Memory B cell (primary cell): ENCODE data around the gene SINHCAF.
A peak's percentile ranks its signal among the peaks of the same experiment; 100 is the strongest.

ENCODE experiments used
- ATAC-seq: fragments of 150-1000 bp; cut with Tn5 transposase; 2 replicates; pipeline ENCODE4 v1.10.0; 2021; ENCODE audit warnings: low read depth, mild to moderate bottlenecking, moderate library complexity
- DNase-seq, 2 donors: peaks; one replicate each; pipeline ENCODE4 v3.0.0; 2022; ENCODE audit warnings: low spot score in 2 of 2
- H3K27ac Mint-ChIP-seq: one replicate; pipeline ENCODE4 v1.8.0; 2022; ENCODE audit warnings: mild to moderate bottlenecking, moderate library complexity, mixed read lengths
- H3K27me3 Mint-ChIP-seq: one replicate; pipeline ENCODE4 v1.8.0; 2022; ENCODE audit warnings: mixed read lengths
- H3K36me3 Mint-ChIP-seq: one replicate; pipeline ENCODE4 v1.8.0; 2022; ENCODE audit warnings: mild to moderate bottlenecking, mixed read lengths
- H3K4me1 Mint-ChIP-seq: one replicate; pipeline ENCODE4 v1.8.0; 2022; ENCODE audit warnings: mixed read lengths
- H3K4me3 Mint-ChIP-seq: one replicate; pipeline ENCODE4 v1.8.0; 2022; ENCODE audit warnings: mild to moderate bottlenecking, moderate library complexity, mixed read lengths
- H3K9me3 Mint-ChIP-seq: one replicate; pipeline ENCODE4 v1.8.0; 2022; ENCODE audit warnings: mixed read lengths

SINHCAF gene

DNA sequence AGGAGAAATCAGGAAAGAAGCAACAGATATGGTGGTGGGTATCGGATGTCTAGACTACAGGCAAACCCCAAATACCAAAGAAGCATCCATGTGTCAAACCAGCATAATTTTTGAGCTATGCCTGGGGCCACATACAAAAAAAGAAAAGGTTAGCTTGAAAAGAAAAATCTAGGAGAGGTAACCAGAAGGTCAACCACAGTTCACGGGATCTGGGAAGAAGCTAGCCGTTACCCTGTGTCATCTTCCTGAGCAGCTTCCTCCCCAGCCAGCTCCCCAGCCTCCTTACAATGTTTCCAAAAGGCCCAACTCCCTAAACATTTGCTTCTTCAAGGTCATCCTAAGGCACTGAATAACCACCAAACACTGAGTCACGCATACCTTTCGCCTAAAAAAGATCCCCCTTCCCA lies 3.1 kb downstream of the SINHCAF start:
- Mint-ChIP-seq H3K9me3 (no peaks in the 10 kb centered on the region), H3K36me3 (no peaks in the 10 kb centered on the region), H3K4me1 (peaks cover 32% of the 10 kb centered on the region), H3K27ac (peak overlapping the region; percentile 86), H3K27me3 (no peaks in the 10 kb centered on the region), H3K4me3 (peak overlapping the region; percentile 86)
- no peak for DNase-seq
- ATAC-seq = no peak

DNA sequence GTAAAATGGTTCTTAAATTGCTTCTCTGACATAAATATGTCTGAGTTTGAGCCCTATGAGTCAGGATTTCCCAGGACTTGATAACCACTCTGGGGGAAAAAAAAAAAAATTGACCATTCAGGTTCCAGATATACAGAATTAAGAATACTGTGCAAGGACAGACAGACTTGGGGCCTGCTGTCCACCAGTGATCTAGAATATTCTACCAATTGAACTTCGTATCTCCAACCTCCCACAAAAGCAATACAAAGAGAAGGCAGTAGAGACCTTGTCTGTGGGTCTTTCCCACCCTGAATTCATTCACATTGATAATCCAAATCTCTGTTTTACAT lies 4.1 kb downstream of the SINHCAF start:
- Mint-ChIP-seq H3K4me1 (peaks cover 36% of the 10 kb centered on the region), H3K36me3 (no peaks in the 10 kb centered on the region), H3K4me3 (peak overlapping the region; percentile 51), H3K27ac (peak overlapping the region; percentile 86), H3K9me3 (no peaks in the 10 kb centered on the region), H3K27me3 (no peaks in the 10 kb centered on the region)
- no peak for ATAC-seq
- no peak for DNase-seq

DNA sequence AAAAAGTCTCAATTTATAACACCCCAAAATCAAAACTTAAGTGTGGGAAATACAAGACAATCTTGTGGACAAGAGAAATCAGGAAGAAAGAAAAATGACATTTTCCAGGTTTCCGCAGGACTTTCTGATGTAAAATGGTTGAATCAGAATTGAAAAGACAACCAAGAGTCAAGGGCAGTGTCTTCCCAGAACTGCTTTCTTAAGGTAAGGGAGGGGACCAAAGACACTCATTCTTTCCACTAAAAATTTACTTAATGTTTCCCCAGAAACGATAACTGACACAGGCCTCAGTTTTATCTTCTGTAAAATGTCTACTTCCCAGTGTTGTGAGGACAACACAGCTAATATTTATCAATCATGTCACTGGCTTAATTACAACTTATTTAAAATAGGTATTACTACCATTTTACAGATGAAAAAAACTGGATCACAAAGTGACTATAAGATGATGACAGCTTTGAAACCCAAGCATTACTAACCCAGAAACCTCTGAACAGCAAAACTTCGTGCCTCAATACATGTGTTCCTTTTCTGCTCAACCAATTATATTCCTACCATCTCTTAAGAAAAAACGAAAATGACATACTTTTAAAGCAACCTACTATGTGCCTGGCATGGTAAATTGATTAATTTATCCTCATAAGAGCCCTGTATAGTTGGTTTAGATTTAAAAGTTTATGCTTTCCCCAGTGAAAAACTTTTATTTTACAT lies 4.6 kb downstream of the SINHCAF start:
- Mint-ChIP-seq H3K36me3 (no peaks in the 10 kb centered on the region), H3K27ac (peak overlapping the region; percentile 86), H3K27me3 (no peaks in the 10 kb centered on the region), H3K4me1 (peaks cover 34% of the 10 kb centered on the region), H3K4me3 (peak overlapping the region; percentile 51), H3K9me3 (no peaks in the 10 kb centered on the region)
- DNase-seq (no peak), ATAC-seq (no peak)

DNA sequence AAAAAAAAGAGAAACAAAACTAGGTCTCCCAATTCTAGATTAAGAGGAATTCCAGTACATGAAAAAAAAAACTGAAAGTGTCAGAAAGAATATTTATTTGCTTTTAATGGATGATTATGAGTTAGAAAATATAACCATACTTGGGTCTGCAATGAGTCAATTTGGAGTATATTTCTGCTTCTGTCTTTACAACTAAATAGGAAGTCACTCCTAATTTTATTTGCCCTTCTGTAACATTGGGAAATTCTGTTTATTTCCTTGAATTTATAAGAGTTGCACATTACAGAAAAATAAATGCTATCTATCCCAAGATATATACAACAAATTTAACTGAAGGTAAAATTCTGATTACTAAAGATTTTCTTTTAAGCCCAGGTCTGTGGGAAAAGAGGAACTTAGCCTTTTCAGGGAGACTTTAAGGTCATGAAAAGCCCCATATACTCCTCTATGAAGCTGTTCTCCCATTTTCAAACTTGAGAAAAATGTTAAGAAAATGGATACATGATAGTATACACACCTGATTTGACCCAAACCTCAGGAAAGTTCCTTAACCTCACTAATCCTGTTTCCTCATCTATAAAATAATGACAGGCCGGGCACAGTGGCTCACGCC lies 7.2 kb downstream of the SINHCAF start:
- Mint-ChIP-seq H3K27ac (peak overlapping the region; percentile 86), H3K27me3 (no peaks in the 10 kb centered on the region), H3K36me3 (peaks cover 3% of the 10 kb centered on the region), H3K4me1 (peaks cover 42% of the 10 kb centered on the region), H3K4me3 (peak overlapping the region; percentile 54), H3K9me3 (no peaks in the 10 kb centered on the region)
- ATAC-seq (no peak), DNase-seq (no peak)

DNA sequence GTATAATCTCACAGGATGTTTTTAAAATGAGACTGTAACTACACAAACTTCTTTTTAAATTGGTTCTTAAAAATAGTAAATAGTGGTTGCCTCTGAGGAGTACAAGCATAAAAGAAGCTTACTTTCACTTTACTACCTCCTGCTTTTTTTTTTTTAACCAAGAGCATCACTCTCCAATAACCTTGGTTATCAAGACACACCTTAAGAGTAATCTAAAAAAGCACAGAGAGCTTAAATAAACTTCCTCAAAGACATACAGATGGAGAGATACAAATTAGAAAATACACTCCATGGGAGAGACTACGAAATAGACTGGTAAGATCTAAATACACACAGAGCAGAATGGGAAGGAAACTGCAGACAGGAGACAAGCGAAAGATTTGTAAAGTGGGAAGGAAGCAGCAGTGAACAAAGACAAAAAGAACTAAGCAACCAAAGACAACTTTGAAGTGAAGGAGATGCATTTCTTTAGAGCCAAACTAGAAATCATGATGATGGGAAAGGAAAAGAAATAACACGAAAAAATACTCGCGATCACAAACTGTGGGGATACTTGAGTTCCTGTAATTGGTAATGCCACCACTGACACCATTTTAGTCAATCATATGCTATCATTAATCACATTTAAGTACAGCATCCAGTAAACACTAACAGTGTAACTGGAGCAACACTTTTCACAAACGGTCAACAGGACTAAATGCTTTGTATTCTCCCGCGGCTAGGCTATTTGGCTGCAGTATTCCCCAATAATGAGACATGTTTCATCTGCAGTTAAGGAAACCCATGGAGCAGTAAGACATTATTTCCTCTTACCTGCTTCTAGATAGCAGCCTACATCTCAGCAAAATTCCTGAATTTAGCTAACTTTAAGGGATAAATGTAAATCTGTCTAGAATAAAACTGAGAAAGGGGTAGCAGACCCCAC lies 8.2 kb downstream of the SINHCAF start:
- peaks cover 3% of the 10 kb centered on the region for H3K36me3 Mint-ChIP-seq
- no peak for DNase-seq
- no peaks in the 10 kb centered on the region for H3K9me3 Mint-ChIP-seq
- peak overlapping the region; percentile 86 for H3K27ac Mint-ChIP-seq
- ATAC-seq = peak; percentile 57
- H3K4me3 Mint-ChIP-seq = peak overlapping the region; percentile 92
- H3K4me1 Mint-ChIP-seq = peaks cover 39% of the 10 kb centered on the region
- H3K27me3 Mint-ChIP-seq = no peaks in the 10 kb centered on the region

DNA sequence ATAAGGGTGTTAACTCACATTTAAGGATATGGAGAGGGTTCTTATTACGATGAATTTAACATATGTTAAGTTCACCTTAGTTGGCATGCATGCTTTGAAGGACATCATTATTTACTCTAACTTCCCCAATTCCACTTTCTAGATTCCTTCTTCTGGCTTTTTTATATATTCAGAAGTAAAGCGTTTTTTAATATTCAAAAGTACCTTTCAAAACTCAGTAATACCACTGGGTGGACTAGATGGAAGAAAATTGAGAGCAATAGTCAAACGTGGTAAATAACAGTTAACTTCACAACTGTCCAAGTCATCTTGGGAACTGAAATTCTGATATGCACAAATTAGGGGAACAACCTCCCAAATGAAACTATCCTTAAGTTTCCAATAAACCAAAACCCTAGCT lies 9.1 kb downstream of the SINHCAF start:
- Mint-ChIP-seq H3K27ac (peak overlapping the region; percentile 86), H3K27me3 (no peaks in the 10 kb centered on the region), H3K9me3 (no peaks in the 10 kb centered on the region), H3K36me3 (peaks cover 9% of the 10 kb centered on the region), H3K4me1 (peaks cover 38% of the 10 kb centered on the region), H3K4me3 (peak overlapping the region; percentile 92)
- DNase-seq (no peak), ATAC-seq (peak; percentile 44)

DNA sequence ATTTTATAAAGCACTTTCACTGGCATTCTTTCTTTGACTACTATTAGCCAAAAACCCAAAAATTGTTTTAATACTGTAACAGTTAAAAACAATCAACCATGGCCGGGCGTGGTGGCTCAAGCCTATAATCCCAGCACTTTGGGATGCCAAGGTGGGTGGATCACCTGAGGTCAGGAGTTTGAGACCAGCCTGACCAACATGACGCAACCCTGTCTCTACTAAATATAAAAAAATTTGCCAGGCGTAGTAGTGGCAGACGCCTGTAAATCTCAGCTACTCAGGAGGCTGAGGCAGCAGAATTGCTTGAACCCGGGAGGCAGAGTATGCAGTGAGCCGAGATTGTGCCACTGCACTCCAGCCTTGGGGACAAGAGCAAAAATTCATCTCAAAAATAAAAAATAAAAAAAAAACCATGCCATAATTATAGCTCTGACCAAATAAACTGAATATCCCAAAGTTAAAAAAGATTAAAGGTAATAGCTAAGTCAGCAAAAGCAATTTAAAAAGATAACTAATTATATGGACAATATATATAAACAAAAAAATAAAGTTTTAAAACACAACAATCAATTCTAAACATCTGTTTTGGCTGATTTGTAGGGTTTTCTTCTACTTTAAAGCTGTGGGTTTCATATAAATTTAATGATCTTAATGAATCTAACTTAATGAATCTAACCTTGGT lies 10.0 kb downstream of the SINHCAF start:
- H3K4me3 Mint-ChIP-seq = no peak overlapping the region
- no peak for ATAC-seq
- peaks cover 39% of the 10 kb centered on the region for H3K4me1 Mint-ChIP-seq
- peaks cover 11% of the 10 kb centered on the region for H3K36me3 Mint-ChIP-seq
- no peak overlapping the region for H3K27ac Mint-ChIP-seq
- no peak for DNase-seq
- H3K27me3 Mint-ChIP-seq = no peaks in the 10 kb centered on the region
- H3K9me3 Mint-ChIP-seq = no peaks in the 10 kb centered on the region

DNA sequence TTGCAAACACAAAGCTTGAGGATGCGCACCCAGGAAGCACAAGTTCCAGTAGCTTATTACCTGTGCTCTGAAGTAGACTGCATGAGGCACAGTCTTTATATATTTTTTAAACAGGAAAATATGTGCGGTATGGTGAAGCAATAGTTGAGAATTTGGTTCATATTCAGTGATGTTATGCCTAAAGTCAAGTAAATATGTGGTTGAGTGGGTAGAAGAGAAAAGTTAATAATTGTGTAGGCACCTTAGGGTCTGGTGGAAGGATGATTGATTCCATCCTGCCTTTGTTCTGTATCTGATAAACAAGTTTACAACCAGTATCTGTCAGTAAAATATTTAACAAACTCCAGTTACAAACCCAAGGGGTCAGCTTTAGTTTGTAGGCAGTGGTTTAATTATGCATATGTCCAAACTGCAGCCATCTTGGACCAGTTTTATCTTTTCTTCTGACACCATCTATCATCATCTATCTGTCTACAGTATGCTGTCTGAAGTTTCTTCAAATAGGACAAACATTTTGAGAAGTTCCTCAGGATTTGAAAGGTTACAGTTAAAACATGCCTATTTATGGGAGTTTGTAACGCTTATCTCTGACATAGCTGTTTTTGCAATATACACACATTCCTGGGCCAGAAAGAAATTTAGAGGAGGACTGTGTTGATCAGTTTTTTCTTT lies 10.8 kb downstream of the SINHCAF start:
- H3K27me3 Mint-ChIP-seq = no peaks in the 10 kb centered on the region
- peaks cover 14% of the 10 kb centered on the region for H3K36me3 Mint-ChIP-seq
- no peaks in the 10 kb centered on the region for H3K9me3 Mint-ChIP-seq
- H3K4me1 Mint-ChIP-seq = peaks cover 41% of the 10 kb centered on the region
- H3K27ac Mint-ChIP-seq = peak overlapping the region; percentile 83
- H3K4me3 Mint-ChIP-seq = no peak overlapping the region
- ATAC-seq (no peak), DNase-seq (no peak)

DNA sequence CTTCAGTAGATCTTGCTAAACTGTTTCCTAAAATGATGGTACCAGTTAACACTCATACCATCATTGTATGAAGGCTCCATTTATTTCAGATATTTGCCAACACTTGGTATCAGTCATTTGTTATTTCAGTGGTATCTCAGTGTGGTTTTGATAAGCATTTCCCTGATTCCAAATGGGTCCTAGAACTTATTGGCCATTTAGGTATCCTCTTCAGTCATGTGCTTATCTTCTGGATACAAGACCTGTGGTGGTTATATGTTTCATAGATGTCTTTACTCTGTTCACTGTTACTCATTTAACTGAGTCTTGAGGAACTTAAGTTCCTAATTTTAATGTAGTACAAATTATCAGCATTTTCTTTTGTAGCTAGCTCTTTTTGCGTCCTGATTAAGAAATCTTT lies 13.5 kb downstream of the SINHCAF start:
- H3K4me1 Mint-ChIP-seq = peaks cover 30% of the 10 kb centered on the region
- no peaks in the 10 kb centered on the region for H3K9me3 Mint-ChIP-seq
- no peak overlapping the region for H3K27ac Mint-ChIP-seq
- no peak for DNase-seq
- no peak overlapping the region for H3K4me3 Mint-ChIP-seq
- H3K27me3 Mint-ChIP-seq = no peaks in the 10 kb centered on the region
- peaks cover 18% of the 10 kb centered on the region for H3K36me3 Mint-ChIP-seq
- ATAC-seq = no peak

DNA sequence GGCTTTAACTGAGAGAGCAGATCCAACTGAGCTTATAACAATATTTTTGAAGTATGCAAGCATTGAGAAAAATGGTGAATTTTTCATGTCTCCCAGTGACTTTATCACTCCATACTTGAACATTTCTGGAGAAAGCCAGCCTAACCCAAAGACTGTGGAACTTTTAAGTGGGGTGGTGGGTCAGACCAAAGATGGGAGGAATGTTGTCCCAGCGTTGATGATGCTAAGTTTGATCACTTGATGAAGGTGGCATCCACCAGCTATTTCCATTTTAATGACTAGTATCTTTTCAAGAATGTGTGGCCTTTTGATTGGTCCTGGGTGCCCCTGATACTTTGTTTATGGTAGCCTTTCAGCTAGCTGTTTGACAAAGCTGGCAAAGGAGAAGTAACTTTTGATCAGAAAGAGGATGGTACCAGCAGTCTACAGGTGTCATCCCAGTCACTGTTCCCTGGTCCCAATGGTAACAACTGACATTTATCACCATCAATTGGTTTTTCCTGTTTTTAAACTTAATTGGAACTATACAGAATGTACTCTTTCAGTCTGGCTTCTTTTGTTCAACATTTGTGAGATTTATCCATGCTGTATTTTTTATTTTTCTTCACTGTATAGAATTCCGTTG lies 14.2 kb downstream of the SINHCAF start:
- Mint-ChIP-seq H3K4me1 (peaks cover 35% of the 10 kb centered on the region), H3K36me3 (peaks cover 20% of the 10 kb centered on the region), H3K27ac (no peak overlapping the region), H3K27me3 (no peaks in the 10 kb centered on the region), H3K4me3 (no peak overlapping the region), H3K9me3 (no peaks in the 10 kb centered on the region)
- ATAC-seq (no peak), DNase-seq (no peak)

DNA sequence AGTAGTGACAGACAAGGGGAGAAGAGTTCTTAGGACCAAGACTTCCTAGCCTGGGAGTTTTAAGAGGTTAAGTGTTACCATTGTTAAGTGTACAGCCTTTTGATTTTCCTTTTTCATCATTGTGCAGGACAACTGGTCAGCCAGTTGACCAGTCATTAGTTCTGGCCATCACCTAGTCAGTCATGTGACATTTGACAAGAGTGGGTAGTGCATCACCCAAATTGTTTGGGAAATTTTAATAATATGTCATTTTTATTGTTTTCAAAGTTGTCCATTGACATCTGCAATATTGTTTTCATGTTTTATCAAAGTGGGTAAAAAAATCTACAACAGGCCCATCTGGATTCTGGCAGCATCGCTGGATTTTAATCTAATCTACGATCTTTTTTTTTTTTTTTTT lies 15.5 kb downstream of the SINHCAF start:
- H3K4me3 Mint-ChIP-seq = no peak overlapping the region
- ATAC-seq (no peak), DNase-seq (no peak)
- H3K4me1 Mint-ChIP-seq = peaks cover 40% of the 10 kb centered on the region
- H3K36me3 Mint-ChIP-seq = peaks cover 21% of the 10 kb centered on the region
- no peaks in the 10 kb centered on the region for H3K27me3 Mint-ChIP-seq
- peak overlapping the region; percentile 20 for H3K27ac Mint-ChIP-seq
- no peaks in the 10 kb centered on the region for H3K9me3 Mint-ChIP-seq

DNA sequence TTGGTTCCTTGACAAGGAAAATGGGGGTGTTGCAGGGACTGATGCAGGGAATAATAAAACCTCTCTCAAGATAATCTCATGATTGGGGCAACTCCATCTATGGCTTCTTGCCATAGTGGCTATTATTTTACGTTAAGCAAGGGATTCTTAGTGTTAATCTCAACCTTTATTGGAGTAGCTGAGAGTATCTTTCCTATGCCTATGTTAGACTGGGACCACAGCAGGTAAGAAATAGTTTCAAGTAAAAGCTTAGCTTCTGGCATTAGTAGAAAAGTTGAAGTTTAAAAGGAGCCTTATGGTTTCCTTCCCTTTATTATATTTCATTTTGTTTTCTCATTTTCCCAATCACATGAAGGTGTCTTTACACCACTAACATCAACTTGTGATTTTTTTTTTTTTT lies 16.7 kb downstream of the SINHCAF start:
- H3K27me3 Mint-ChIP-seq = no peaks in the 10 kb centered on the region
- H3K4me3 Mint-ChIP-seq = no peak overlapping the region
- no peak for DNase-seq
- H3K4me1 Mint-ChIP-seq = peaks cover 41% of the 10 kb centered on the region
- H3K27ac Mint-ChIP-seq = no peak overlapping the region
- no peak for ATAC-seq
- H3K36me3 Mint-ChIP-seq = peaks cover 29% of the 10 kb centered on the region
- H3K9me3 Mint-ChIP-seq = no peaks in the 10 kb centered on the region

DNA sequence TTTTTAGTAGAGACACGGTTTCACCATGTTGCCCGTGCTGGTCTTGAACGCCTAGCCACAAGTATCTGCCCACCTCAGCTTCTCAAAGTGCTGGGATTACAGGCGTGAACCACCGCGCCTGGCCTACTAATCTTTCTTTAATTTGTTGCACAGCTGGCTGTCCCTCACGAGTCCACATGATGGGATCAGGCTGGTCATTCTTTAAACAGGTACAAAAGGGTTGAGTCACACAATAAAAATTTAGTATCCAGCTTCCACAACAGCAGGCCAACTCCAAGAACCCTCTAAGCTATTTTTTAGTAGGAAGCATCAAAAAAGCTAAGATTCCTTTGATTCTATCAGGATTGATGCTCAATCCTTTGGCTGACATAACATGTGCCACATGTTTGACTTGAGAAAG lies 17.8 kb downstream of the SINHCAF start:
- Mint-ChIP-seq H3K4me1 (peaks cover 46% of the 10 kb centered on the region), H3K27ac (peak overlapping the region; percentile 26), H3K9me3 (no peaks in the 10 kb centered on the region), H3K4me3 (no peak overlapping the region), H3K36me3 (peaks cover 36% of the 10 kb centered on the region), H3K27me3 (no peaks in the 10 kb centered on the region)
- ATAC-seq = no peak
- no peak for DNase-seq
